Right renal pelvis (tissue), 4 donors: ENCODE measurements around the gene ADGRV1. TPM values are rescaled to one million over a fixed set of nuclear protein-coding genes. Genes with fewer than 3 reads are reported as not detected.
"Not testable (repeated sequence)": the region's sequence is repeated elsewhere in the genome, so short reads cannot be mapped to it uniquely, and the experiment has no call there.

Source experiments
- DNase-seq, 4 donors: peaks; one replicate each; pipeline ENCODE4 v3.0.0-alpha.2; 2013; ENCODE audit warnings: low read depth in 4 of 4, low spot score in 3 of 4, missing footprints in 1 of 4
- polyA plus RNA-seq, 4 donors: library from polyadenylated mRNA; unstranded; fragments of 120-200 nt; gene quantifications; one replicate each; pipeline ENCODE4 v1.2.1, GENCODE V29; 2013; ENCODE audit not compliant: insufficient read length in 4 of 4

Gene ADGRV1
- polyA plus RNA-seq, 4 donors, result 8.6 to 12.6 (median 12.0) TPM

- DNase-seq, result peak; percentile 3 to 22 (median 21)
Measured at GRCh38 chr5:90709323-90710155, 150.9 kb downstream of the ADGRV1 start.

GRCh38 chr5:90718387-90718786 lies 159.8 kb downstream of the ADGRV1 start:
- DNase-seq, result no peak

- no peak for DNase-seq
Measured at GRCh38 chr5:90739567-90739966, 181.0 kb downstream of the ADGRV1 start.

GRCh38 chr5:90740244-90740799 lies 181.7 kb downstream of the ADGRV1 start:
- no peak for DNase-seq

GRCh38 chr5:90741022-90741564 lies 182.5 kb downstream of the ADGRV1 start:
- no peak for DNase-seq

- no peak for DNase-seq
Measured at GRCh38 chr5:90746119-90746518, 187.5 kb downstream of the ADGRV1 start.

GRCh38 chr5:90747175-90747574 lies 188.6 kb downstream of the ADGRV1 start:
- DNase-seq, result no peak

GRCh38 chr5:90747693-90748092 lies 189.1 kb downstream of the ADGRV1 start:
- peak in 1 of 4 donors; percentile 1 for DNase-seq

GRCh38 chr5:90759119-90759518 lies 200.5 kb downstream of the ADGRV1 start:
- no peak for DNase-seq

- no peak for DNase-seq
Measured at GRCh38 chr5:90767710-90768109, 209.1 kb downstream of the ADGRV1 start.

- DNase-seq, result not testable (repeated sequence)
Measured at GRCh38 chr5:90770006-90770541, 211.5 kb downstream of the ADGRV1 start.

- no peak for DNase-seq
Measured at GRCh38 chr5:90777959-90778358, 219.4 kb downstream of the ADGRV1 start.

- peak in 3 of 4 donors; percentile 35 to 50 (median 48) for DNase-seq
Measured at GRCh38 chr5:90783460-90784333, 225.1 kb downstream of the ADGRV1 start.

GRCh38 chr5:90786756-90787155 lies 228.2 kb downstream of the ADGRV1 start:
- DNase-seq, result no peak

- no peak for DNase-seq
Measured at GRCh38 chr5:90792725-90793124, 234.1 kb downstream of the ADGRV1 start.

GRCh38 chr5:90793183-90793582 lies 234.6 kb downstream of the ADGRV1 start:
- DNase-seq, result no peak

- not testable (repeated sequence) for DNase-seq
Measured at GRCh38 chr5:90796919-90797318, 238.3 kb downstream of the ADGRV1 start.

GRCh38 chr5:90800082-90800481 lies 241.5 kb downstream of the ADGRV1 start:
- DNase-seq, result not testable (repeated sequence)

GRCh38 chr5:90800515-90800914 lies 241.9 kb downstream of the ADGRV1 start:
- not testable (repeated sequence) for DNase-seq

GRCh38 chr5:90802474-90803317 lies 244.1 kb downstream of the ADGRV1 start:
- no peak for DNase-seq
